22Rv1 (cell line): ENCODE measurements around the gene SARNP.

Source experiments
- ZFX ChIP-seq: fragments of 450-650 bp; IDR thresholded peaks from 2 replicates; pipeline ENCODE4 v1.6.1; 2017; ENCODE audit warnings: antibody characterized with exemption, borderline replicate concordance
- TF ChIP-seq, protein P1 (sequence below): fragments of 450-650 bp; IDR thresholded peaks from 2 replicates; pipeline ENCODE4 v1.5.1; 2017; ENCODE audit warnings: mild to moderate bottlenecking

DNA sequence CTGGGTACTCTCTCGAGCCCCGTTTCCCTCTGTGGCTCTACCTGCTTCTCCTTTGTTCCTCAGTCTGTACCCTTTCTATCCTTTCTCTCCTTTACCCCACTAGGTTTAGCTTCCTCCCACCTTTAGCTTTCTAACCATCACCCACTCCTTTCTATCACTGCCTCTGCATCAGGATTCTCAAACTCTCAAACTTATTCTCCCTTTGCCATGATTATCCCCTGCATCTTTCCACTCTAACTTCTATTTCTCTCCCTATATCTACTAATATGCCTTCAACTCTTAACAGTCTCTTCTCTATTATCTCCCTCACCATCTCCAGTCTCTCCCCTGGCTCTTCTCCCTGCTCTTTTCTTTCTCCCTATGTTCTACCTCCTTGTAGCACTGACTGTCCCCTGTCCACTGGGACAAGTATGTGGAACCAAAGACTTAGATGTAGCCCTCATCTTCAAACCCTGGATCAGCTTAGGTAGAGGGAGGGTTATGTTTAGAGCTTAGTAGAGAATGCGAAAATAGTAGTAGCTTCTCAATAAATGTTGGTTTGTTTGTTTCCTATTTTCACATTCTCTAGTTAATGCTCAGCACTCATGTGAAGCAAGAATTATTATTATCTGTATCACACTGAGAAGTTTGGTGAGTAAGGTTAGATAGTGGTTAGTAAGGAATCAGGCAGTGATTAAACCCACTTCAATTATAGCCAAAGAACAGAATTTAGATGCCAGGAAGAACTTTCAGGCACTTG lies 71.2 kb downstream of the SARNP start:
- TF ChIP-seq, protein P1, sequence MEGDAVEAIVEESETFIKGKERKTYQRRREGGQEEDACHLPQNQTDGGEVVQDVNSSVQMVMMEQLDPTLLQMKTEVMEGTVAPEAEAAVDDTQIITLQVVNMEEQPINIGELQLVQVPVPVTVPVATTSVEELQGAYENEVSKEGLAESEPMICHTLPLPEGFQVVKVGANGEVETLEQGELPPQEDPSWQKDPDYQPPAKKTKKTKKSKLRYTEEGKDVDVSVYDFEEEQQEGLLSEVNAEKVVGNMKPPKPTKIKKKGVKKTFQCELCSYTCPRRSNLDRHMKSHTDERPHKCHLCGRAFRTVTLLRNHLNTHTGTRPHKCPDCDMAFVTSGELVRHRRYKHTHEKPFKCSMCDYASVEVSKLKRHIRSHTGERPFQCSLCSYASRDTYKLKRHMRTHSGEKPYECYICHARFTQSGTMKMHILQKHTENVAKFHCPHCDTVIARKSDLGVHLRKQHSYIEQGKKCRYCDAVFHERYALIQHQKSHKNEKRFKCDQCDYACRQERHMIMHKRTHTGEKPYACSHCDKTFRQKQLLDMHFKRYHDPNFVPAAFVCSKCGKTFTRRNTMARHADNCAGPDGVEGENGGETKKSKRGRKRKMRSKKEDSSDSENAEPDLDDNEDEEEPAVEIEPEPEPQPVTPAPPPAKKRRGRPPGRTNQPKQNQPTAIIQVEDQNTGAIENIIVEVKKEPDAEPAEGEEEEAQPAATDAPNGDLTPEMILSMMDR = no peak
- TF ChIP-seq ZFX = no peak
